Measurements from ENCODE around the gene PDXK. TPM values are rescaled to one million over a fixed set of nuclear protein-coding genes. Genes with fewer than 3 reads are reported as not detected.

Gene PDXK
- polyA plus RNA-seq, 1 donor from 2014 or later, result 22.8 TPM

DNA sequence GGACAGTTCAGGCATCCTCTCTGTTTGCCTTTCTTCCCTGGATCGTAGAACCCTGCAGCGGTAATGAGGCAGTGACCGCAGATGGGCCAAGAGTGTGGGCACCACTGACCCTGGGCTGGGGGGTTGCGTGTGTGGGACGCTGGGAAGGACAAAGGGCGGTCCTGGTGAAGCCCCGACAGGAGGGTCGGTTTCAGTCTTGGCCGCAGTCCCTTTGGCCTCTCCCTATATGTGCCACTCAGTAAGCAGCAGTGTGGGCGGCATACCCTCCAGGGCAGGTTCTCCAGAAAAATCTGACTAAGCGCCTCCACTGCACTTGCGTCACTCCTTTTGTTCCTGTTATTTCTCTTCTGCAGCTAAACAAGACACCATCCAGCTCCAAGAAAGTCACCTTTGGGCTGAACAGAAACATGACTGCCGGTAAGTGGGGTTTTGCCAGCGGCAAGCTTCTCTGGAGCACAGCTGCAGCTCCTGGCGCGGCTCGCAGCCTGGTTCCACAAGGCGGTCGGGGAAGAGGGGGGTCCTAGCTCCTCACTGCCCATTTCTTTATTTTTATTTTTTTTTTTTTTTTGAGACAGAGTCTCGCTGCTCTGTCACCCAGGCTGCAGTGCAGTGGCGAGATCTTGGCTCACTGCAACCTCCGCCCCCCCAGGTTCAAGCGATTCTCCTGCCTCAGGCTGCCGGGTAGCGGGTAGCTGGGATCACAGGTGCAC is 27.7 kb upstream of the PDXK start:
- Histone ChIP-seq H3K27ac (ENCODE audit: low read length) (no peak overlapping the region), H3K9me3 (ENCODE audit: low read length) (no peaks in the 10 kb centered on the region), H3K79me2 (replicated peaks; ENCODE audit: insufficient read depth, low read length) (no peaks in the 10 kb centered on the region), H2AFZ (ENCODE audit: low read depth, low read length) (no peak overlapping the region), H4K20me1 (ENCODE audit: insufficient read depth) (no peaks in the 10 kb centered on the region), H3K9ac (ENCODE audit: low read length) (no peak overlapping the region), H3K36me3 (ENCODE audit: insufficient read depth, low read length) (no peaks in the 10 kb centered on the region), H3K9me2 (ENCODE audit: insufficient read depth, low read length) (no peaks in the 10 kb centered on the region), H3F3A (ENCODE audit: insufficient read depth, low read length, poor library complexity, severe bottlenecking) (no peaks in the 10 kb centered on the region), H3K27me3 (ENCODE audit: insufficient read depth, low read depth, low read length) (no peaks in the 10 kb centered on the region), H3K4me3 (ENCODE audit: low read length) (no peak overlapping the region), H3K4me2 (ENCODE audit: low read length) (no peak overlapping the region)
- TF ChIP-seq RAD21 (conservative IDR thresholded peaks at IDR 0.05), result no peak
- TF ChIP-seq MXI1 (conservative IDR thresholded peaks at IDR 0.05; ENCODE audit: poor library complexity, severe bottlenecking), result no peak
- no peak for TF ChIP-seq EZH2 (IDR thresholded peaks at IDR 0.05; ENCODE audit: borderline replicate concordance, insufficient read depth, low read length, poor library complexity, severe bottlenecking)
- no peak for TF ChIP-seq POLR2AphosphoS5 (IDR thresholded peaks at IDR 0.05)
- TF ChIP-seq, protein P1, sequence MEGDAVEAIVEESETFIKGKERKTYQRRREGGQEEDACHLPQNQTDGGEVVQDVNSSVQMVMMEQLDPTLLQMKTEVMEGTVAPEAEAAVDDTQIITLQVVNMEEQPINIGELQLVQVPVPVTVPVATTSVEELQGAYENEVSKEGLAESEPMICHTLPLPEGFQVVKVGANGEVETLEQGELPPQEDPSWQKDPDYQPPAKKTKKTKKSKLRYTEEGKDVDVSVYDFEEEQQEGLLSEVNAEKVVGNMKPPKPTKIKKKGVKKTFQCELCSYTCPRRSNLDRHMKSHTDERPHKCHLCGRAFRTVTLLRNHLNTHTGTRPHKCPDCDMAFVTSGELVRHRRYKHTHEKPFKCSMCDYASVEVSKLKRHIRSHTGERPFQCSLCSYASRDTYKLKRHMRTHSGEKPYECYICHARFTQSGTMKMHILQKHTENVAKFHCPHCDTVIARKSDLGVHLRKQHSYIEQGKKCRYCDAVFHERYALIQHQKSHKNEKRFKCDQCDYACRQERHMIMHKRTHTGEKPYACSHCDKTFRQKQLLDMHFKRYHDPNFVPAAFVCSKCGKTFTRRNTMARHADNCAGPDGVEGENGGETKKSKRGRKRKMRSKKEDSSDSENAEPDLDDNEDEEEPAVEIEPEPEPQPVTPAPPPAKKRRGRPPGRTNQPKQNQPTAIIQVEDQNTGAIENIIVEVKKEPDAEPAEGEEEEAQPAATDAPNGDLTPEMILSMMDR (IDR thresholded peaks at IDR 0.05; ENCODE audit: poor library complexity, severe bottlenecking), result no peak
- TF ChIP-seq, protein P2, sequence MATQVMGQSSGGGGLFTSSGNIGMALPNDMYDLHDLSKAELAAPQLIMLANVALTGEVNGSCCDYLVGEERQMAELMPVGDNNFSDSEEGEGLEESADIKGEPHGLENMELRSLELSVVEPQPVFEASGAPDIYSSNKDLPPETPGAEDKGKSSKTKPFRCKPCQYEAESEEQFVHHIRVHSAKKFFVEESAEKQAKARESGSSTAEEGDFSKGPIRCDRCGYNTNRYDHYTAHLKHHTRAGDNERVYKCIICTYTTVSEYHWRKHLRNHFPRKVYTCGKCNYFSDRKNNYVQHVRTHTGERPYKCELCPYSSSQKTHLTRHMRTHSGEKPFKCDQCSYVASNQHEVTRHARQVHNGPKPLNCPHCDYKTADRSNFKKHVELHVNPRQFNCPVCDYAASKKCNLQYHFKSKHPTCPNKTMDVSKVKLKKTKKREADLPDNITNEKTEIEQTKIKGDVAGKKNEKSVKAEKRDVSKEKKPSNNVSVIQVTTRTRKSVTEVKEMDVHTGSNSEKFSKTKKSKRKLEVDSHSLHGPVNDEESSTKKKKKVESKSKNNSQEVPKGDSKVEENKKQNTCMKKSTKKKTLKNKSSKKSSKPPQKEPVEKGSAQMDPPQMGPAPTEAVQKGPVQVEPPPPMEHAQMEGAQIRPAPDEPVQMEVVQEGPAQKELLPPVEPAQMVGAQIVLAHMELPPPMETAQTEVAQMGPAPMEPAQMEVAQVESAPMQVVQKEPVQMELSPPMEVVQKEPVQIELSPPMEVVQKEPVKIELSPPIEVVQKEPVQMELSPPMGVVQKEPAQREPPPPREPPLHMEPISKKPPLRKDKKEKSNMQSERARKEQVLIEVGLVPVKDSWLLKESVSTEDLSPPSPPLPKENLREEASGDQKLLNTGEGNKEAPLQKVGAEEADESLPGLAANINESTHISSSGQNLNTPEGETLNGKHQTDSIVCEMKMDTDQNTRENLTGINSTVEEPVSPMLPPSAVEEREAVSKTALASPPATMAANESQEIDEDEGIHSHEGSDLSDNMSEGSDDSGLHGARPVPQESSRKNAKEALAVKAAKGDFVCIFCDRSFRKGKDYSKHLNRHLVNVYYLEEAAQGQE (IDR thresholded peaks at IDR 0.05; ENCODE audit: borderline replicate concordance), result no peak
- TF ChIP-seq TAF1 (IDR thresholded peaks at IDR 0.05; ENCODE audit: low read depth), result no peak
- no peak for TF ChIP-seq EP300 (conservative IDR thresholded peaks at IDR 0.05; ENCODE audit: poor library complexity, severe bottlenecking)
- no peak for TF ChIP-seq SMC3 (conservative IDR thresholded peaks at IDR 0.05; ENCODE audit: poor library complexity)

DNA sequence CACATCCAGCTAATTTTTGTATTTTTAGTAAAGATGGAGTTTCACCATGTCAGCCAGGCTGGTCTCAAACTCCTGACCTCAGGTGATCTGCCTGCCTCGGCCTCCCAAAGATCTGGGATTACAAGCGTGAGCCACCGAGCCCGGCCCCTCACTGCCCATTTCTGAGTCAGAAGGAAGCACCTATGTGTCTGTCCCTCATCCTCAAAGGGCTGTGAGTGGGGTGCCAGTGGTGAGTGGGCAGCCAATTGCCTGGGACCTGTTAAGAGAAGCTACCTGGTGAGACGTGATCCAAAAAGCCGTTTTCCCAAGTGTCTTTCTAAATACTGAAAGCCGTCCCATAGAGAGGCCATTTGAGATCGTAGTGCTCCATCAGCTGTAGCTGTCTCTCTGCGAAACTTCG is 27.1 kb upstream of the PDXK start:
- Histone ChIP-seq H3K4me2 (ENCODE audit: low read length) (no peak overlapping the region), H3K9ac (ENCODE audit: low read length) (no peak overlapping the region), H3K9me2 (ENCODE audit: insufficient read depth, low read length) (no peaks in the 10 kb centered on the region), H3K36me3 (ENCODE audit: insufficient read depth, low read length) (no peaks in the 10 kb centered on the region), H3K27me3 (ENCODE audit: insufficient read depth, low read depth, low read length) (no peaks in the 10 kb centered on the region), H4K20me1 (ENCODE audit: insufficient read depth) (no peaks in the 10 kb centered on the region), H3F3A (ENCODE audit: insufficient read depth, low read length, poor library complexity, severe bottlenecking) (no peaks in the 10 kb centered on the region), H3K4me3 (ENCODE audit: low read length) (no peak overlapping the region), H2AFZ (ENCODE audit: low read depth, low read length) (no peak overlapping the region), H3K79me2 (replicated peaks; ENCODE audit: insufficient read depth, low read length) (no peaks in the 10 kb centered on the region), H3K9me3 (ENCODE audit: low read length) (no peaks in the 10 kb centered on the region), H3K27ac (ENCODE audit: low read length) (no peak overlapping the region)
- TF ChIP-seq RAD21 (conservative IDR thresholded peaks at IDR 0.05) (no peak), POLR2AphosphoS5 (IDR thresholded peaks at IDR 0.05) (no peak), SMC3 (conservative IDR thresholded peaks at IDR 0.05; ENCODE audit: poor library complexity) (no peak), MXI1 (conservative IDR thresholded peaks at IDR 0.05; ENCODE audit: poor library complexity, severe bottlenecking) (no peak), EZH2 (IDR thresholded peaks at IDR 0.05; ENCODE audit: borderline replicate concordance, insufficient read depth, low read length, poor library complexity, severe bottlenecking) (no peak), EP300 (conservative IDR thresholded peaks at IDR 0.05; ENCODE audit: poor library complexity, severe bottlenecking) (no peak), TAF1 (IDR thresholded peaks at IDR 0.05; ENCODE audit: low read depth) (no peak)
- TF ChIP-seq, protein P2 (IDR thresholded peaks at IDR 0.05; ENCODE audit: borderline replicate concordance), result no peak
- TF ChIP-seq, protein P1 (IDR thresholded peaks at IDR 0.05; ENCODE audit: poor library complexity, severe bottlenecking), result no peak
